ENCODE results near the gene DNAJC30. TPM values are rescaled to one million over a fixed set of nuclear protein-coding genes. Genes with fewer than 3 reads are reported as not detected.

DNAJC30 gene
- total RNA-seq, 4 donors from 2014 or later: 3.4 to 6.1 (median 4.1) TPM

DNA sequence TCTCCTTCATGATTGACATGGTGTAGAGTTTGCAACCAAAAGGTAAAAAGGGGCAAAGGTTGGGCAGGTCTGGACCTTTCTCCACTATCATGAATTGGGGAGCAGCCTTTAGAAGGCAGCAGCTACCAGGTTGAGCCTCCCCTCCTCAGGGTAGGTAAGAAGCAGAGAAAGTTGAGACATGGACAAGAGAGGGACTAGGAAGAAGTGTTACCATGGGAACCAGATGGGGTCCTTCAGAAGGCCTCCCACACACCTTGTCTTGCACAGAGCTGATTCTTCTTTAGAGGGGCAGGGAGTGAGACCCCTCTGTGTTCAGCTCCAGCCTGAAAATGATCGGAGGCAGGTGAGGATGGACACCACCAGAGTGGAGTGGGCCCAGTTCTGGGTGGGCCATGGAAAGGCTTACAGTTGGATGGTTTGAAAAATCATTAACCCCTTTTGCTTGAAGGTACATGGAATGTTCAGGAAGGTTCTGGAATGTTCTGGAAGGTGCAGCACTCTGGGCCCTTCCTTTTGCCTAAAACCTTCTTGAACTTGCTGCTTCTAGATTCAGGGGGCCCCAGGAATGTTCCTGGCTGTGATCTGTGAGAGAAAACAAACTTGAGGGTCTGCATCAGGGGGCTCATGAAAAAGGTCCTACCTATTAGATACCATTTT, 8.7 kb downstream of the DNAJC30 start:
- 95 to 100% methylated on average over 1 of the region's 1 CpG for WGBS, 2 donors
- no peak overlapping the region for H3K4me3 ChIP-seq (ENCODE audit: low read depth, poor library complexity, severe bottlenecking)
- intact Hi-C loops (cut with DNase I; ENCODE audit: low total_unique reads): no loop called here
- DNase-seq (ENCODE audit: low spot score in 2 of 2): no peak
- TF ChIP-seq POLR2A (IDR thresholded peaks at IDR 0.05): no peak

DNA sequence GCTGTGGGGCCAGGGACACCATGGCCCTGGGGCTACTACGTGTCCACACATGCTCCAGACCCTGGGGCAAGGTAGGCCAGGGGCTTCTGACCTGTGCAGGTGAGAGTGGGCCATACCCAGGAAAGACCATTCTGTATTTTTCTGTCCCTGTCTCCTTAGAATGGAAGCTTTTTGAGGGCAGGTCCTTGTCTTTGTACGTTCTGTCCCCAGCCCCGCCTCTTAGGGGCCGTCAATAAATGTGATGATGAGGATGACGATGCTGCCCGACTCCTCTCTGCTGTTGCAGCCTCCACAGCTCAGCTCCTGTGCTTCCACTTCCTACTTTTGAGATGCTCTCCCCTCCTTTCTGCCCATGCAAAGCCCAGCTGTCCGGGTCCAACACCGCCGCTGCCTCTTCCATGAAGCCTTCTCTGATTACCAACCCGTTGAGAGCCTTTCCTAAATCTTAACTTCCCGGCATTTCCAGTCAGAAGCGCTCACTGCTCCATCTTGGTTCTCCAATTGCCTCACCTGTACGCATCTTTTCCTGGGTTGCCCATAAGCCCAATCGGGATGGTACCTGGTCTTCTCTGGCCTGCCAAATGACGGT, 11.3 kb downstream of the DNAJC30 start:
- intact Hi-C loops (cut with DNase I; ENCODE audit: low total_unique reads): no loop called here

DNA sequence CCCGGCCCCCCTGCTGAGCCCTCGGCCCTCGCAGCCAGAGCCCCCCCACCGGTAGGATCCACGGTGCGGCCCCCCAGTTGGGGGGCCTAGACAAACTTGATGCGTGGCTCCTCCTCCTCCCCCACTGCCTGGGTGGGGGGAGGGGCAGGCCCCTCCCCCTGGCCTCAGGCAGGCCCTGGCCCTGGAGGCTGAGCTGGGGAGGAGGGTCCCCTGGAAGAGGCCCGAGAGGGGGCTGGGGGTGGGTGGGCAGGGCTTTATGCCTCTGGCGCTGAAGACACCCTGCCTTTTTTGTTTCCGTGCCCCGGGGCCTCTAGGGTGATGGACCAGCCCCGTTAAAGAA, 12.0 kb downstream of the DNAJC30 start:
- no peak for TF ChIP-seq POLR2A (IDR thresholded peaks at IDR 0.05)
- TF ChIP-seq, protein P1, sequence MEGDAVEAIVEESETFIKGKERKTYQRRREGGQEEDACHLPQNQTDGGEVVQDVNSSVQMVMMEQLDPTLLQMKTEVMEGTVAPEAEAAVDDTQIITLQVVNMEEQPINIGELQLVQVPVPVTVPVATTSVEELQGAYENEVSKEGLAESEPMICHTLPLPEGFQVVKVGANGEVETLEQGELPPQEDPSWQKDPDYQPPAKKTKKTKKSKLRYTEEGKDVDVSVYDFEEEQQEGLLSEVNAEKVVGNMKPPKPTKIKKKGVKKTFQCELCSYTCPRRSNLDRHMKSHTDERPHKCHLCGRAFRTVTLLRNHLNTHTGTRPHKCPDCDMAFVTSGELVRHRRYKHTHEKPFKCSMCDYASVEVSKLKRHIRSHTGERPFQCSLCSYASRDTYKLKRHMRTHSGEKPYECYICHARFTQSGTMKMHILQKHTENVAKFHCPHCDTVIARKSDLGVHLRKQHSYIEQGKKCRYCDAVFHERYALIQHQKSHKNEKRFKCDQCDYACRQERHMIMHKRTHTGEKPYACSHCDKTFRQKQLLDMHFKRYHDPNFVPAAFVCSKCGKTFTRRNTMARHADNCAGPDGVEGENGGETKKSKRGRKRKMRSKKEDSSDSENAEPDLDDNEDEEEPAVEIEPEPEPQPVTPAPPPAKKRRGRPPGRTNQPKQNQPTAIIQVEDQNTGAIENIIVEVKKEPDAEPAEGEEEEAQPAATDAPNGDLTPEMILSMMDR (IDR thresholded peaks at IDR 0.05): no peak
- H3K4me3 ChIP-seq (ENCODE audit: low read depth, poor library complexity, severe bottlenecking): no peak overlapping the region
- 40 to 50% methylated on average over 1 to 5 of the region's 12 CpGs for WGBS, 2 donors
- intact Hi-C loops (cut with DNase I; ENCODE audit: low total_unique reads): no loop called here
- no peak for DNase-seq (ENCODE audit: low spot score in 2 of 2)

More for the DNA sequence above, 11.3 kb downstream of the DNAJC30 start:
- no peak overlapping the region for H3K4me3 ChIP-seq (ENCODE audit: low read depth, poor library complexity, severe bottlenecking)
- TF ChIP-seq, protein P1 (IDR thresholded peaks at IDR 0.05): no peak
- no peak for TF ChIP-seq POLR2A (IDR thresholded peaks at IDR 0.05)
- DNase-seq (ENCODE audit: low spot score in 2 of 2): no peak
- 94 to 95% methylated on average over 15 of the region's 15 CpGs for WGBS, 2 donors

DNA sequence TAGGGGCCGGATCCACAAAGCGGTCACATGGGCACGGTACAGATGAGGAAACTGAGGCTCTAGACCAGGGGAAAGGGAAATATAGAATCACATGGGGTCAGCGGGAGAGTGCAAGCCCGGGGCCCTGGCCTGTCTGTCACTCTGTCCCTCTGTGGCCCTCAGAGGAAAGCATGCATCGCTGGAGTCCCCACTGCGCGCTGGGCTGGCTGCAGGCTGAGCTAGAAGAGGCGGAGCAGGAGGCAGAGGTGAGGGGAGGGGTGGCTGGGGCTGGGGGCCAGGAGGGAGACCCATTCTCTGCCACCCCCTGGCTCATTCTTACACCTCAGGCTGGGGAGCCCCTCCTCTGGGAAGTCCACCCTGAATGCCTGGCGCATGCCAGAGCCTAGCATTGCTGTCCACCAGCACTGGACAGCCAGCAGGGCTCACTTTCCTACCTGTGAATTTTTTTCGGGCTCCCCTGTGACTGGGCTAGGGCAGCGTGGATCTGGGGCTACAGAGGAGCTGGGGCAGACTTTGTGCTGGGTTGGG, 13.3 kb downstream of the DNAJC30 start:
- intact Hi-C loops (cut with DNase I; ENCODE audit: low total_unique reads): no loop called here
- WGBS, 2 donors: 84 to 90% methylated on average over 12 of the region's 12 CpGs
- TF ChIP-seq POLR2A (IDR thresholded peaks at IDR 0.05): no peak
- TF ChIP-seq, protein P1 (IDR thresholded peaks at IDR 0.05): no peak
- H3K4me3 ChIP-seq (ENCODE audit: low read depth, poor library complexity, severe bottlenecking): no peak overlapping the region
- no peak for DNase-seq (ENCODE audit: low spot score in 2 of 2)

DNA sequence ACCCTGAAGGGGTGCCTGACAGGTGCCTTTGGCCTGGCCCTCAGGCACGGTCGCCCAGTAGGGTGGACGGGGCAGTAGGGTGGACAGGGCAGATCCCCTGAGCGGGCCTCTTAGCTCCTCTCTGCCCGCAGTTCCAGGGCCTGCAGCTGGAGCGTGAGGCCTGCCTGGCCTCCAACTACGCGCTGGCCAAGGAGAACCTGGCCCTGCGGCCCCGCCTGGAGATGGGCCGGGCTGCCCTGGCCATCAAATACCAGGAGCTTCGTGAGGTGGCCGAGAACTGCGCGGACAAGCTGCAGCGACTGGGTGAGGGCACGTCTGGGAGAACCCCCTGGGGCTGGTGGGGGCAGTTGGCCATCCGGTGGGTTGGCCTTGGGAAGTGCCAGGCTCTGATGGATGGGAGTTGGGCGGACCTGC, 14.0 kb downstream of the DNAJC30 start:
- TF ChIP-seq POLR2A (IDR thresholded peaks at IDR 0.05): no peak
- TF ChIP-seq, protein P1 (IDR thresholded peaks at IDR 0.05): no peak
- WGBS, 2 donors: 81 to 86% methylated on average over 18 to 19 of the region's 19 CpGs
- H3K4me3 ChIP-seq (ENCODE audit: low read depth, poor library complexity, severe bottlenecking): no peak overlapping the region
- no peak for DNase-seq (ENCODE audit: low spot score in 2 of 2)
- intact Hi-C loops (cut with DNase I; ENCODE audit: low total_unique reads): no loop called here

DNA sequence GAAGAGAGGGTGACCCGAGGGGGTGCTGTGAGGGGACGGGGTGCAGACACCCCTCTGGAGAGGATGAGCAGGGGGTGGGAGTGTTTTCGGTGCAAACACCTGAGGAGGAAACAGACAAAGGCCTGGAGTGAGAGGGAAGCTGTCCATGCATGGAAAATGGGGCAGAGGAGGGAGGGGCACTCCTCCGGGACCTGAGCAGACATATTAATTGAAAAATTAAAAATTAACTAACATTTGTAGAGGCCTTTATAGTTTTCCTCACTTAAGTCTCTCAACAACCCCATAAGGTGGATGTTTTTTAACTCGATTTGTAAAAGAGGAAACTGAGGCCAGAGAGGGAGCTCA, 14.4 kb downstream of the DNAJC30 start:
- DNase-seq (ENCODE audit: low spot score in 2 of 2): no peak
- TF ChIP-seq, protein P1 (IDR thresholded peaks at IDR 0.05): no peak
- TF ChIP-seq POLR2A (IDR thresholded peaks at IDR 0.05): no peak
- WGBS, 2 donors: 27 to 28% methylated on average over 5 of the region's 5 CpGs
- intact Hi-C loops (cut with DNase I; ENCODE audit: low total_unique reads): no loop called here
- H3K4me3 ChIP-seq (ENCODE audit: low read depth, poor library complexity, severe bottlenecking): no peak overlapping the region
